GM21360 (cell line): Measurements from ENCODE around the gene NAALADL1.
A peak's percentile ranks its signal among the peaks of the same experiment; 100 is the strongest.

Source experiments
- ATAC-seq: cut with Tn5 transposase; IDR thresholded peaks from one replicate; pipeline ENCODE4 v1.9.1; 2021; ENCODE audit warnings: mild to moderate bottlenecking, moderate library complexity; ENCODE audit not compliant: unreplicated experiment

The NAALADL1 gene

GRCh38 chr11:65083834-65084597 is 25.7 kb upstream of the NAALADL1 start, which contains the start of the genes CDCA5 and ZFPL1:
TSS of gene CDCA5 (minus strand) at chr11:65084040. CDS start at chr11:65083978, 62 bp downstream.
TSS of gene ZFPL1 (plus strand) at chr11:65084222. CDS start at chr11:65084699, 477 bp downstream.
- ATAC-seq: peak; percentile 76

DNA sequence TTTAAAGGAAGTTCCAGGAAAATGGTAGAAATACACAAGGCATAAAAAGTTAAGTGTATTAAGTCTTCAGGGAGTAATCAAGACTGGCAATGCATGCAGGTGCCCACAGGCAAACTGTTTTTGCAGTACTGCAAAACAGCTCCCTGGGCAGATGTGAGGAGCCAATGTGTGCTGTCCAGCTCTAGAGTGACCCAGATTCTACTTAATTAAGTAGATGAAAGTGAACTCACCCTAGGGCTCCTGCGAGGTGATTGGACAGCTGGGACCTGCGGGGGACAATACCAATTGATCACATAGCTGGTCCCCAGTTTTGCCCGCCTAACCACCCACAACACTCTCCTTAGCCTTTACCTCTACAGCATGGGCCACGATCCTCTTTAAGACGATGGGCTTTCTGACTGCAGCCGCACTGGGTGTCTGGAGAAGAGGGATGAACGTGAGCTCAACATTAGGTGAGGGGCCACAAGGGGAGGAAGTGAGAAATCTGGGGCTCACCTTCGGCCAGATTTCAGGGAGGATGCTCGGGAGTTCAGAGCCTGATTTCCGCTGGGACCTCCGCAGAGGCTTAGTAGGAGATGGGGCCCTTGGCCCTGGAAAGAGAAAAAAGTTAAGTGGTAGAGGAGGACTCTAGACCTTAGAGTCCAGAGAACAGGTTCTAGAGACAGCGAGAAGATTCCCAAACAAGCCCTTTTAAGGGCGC is 24.9 kb upstream of the NAALADL1 start:
- ATAC-seq: no peak

GRCh38 chr11:65078786-65079342 is 20.5 kb upstream of the NAALADL1 start:
- no peak for ATAC-seq

DNA sequence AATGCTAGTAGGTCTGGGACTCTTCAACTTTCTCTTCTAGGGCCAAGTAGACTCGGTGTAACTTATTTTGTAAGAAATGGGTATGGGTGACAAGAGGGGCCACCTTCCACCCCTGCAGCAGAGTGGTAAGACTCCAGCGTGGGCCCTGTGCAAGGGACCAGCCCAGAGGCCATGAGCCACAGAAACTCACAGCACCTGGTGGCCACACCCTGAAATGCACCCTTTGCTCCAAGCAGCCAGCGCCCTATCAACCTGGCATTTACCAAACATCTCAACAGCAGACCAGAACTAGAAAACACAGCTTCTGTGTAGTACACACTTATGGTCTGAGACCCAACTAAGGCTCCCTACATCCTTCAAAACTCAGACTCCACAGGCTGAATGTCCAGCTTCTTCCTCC is 19.8 kb upstream of the NAALADL1 start:
- no peak for ATAC-seq

DNA sequence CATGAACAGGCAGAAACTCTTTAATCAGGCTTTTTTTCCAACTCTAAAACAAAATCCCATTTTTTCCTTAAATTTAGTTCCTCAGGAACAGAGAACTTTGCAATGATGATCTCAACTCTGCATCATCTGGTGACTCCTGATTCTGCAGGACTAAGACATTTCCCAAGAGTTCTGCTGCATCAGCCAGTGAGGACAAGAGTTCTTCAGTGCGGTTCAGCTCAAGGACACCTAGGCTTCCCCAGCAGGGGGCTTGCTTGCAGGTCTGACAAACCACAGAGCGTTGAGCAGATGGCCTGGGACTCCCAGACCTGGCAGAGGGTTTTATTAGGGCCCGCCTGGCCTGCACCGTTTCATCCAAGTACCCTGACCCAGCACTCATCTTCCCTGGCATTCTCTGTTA is 19.1 kb upstream of the NAALADL1 start:
- no peak for ATAC-seq

GRCh38 chr11:65072631-65072966 is 14.2 kb upstream of the NAALADL1 start:
- no peak for ATAC-seq

- ATAC-seq: no peak
Measured at GRCh38 chr11:65071907-65072630, 13.7 kb upstream of the NAALADL1 start.

DNA sequence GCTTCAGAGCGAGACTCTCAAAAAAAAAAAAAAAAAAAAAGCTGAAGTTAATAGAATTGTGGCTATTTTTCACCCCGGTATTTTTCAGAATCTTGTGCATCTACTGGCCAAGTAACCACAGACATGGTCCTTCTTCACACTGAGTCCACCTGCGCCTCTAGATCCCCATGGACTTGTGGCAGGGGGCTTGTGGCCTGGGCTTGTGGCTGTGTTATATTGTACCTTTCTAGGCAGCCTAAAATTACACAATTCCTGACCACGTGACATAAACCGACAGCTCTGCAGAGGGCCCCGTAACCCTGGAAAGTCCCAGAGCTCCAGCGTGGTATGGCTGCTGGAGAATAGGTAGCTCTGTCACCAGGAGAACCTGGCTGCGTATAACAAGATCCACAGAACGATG is 10.9 kb upstream of the NAALADL1 start:
- no peak for ATAC-seq

DNA sequence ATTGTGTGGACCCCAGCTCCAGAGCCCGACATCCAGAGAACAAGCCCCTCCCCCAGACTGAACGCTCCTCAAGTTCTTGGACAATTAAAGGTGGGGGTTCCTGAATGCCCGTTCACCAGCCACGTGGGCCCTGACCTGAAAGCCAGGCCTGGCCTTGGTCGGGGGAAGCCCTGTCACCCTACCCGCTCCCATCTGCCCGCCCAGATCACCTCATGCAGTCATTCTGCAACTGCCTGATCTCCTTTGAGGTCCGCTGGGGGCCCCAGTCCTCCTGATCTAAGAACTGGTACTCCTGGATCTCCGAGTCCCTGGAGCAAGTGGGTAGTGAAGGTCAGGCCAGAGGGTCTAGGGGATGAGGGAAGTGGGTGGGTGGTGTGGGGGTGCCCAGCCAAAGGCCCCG is 9.1 kb upstream of the NAALADL1 start:
- ATAC-seq: no peak

DNA sequence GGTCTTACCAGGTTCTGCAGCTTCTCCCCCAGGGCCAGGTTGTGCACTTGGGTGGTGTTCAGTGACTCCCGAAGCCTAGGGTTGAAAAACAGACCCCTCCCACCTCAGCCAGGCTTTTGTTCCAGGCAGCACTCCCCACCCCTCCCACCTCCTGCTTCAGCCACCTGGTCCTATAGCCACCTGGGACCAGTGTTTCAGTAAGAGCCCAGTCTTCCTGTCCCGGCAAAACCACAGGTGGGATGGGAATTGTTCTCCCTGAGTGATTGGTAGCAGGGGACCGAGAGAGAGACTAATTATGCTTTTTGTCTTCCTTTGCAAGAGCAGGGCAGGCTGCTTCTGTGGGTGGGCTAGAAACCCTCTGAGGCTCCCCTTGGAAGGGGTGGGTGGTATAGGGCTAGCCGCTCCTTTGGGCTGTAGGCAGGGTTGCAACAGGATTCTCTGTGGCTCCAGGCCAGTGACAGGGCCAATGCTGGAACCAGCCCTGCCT is 8.5 kb upstream of the NAALADL1 start:
- no peak for ATAC-seq

- no peak for ATAC-seq
Measured at GRCh38 chr11:65066315-65066714, 8.0 kb upstream of the NAALADL1 start.

- ATAC-seq: no peak
Measured at GRCh38 chr11:65065851-65066250, 7.5 kb upstream of the NAALADL1 start.

GRCh38 chr11:65064847-65065240 is 6.5 kb upstream of the NAALADL1 start:
- no peak for ATAC-seq

- ATAC-seq: no peak
Measured at GRCh38 chr11:65063532-65063931, 5.2 kb upstream of the NAALADL1 start.

DNA sequence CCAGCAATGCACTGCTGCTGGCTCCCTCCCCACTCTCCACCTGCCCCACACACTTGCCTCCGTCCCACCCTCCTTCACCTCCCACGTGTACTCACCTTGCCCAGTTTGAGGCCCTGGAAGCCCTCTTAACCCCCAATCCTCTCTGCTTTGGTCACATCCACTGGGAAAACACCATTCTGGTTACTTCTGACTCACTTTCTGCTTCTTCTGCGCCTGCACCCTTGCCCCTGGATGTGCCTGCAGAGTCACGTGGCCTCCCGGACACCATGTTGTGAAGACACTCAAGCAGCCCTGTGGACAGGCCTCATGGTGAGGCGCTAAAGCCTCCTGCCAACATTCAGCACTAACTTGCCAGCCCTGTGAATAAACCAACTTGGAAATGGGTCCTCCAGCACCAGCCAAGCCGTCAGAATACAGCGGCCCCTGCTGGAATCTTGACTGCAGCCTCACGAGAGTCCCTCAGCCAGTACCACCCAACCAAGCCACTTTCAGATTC is 2.6 kb upstream of the NAALADL1 start:
- ATAC-seq: no peak

DNA sequence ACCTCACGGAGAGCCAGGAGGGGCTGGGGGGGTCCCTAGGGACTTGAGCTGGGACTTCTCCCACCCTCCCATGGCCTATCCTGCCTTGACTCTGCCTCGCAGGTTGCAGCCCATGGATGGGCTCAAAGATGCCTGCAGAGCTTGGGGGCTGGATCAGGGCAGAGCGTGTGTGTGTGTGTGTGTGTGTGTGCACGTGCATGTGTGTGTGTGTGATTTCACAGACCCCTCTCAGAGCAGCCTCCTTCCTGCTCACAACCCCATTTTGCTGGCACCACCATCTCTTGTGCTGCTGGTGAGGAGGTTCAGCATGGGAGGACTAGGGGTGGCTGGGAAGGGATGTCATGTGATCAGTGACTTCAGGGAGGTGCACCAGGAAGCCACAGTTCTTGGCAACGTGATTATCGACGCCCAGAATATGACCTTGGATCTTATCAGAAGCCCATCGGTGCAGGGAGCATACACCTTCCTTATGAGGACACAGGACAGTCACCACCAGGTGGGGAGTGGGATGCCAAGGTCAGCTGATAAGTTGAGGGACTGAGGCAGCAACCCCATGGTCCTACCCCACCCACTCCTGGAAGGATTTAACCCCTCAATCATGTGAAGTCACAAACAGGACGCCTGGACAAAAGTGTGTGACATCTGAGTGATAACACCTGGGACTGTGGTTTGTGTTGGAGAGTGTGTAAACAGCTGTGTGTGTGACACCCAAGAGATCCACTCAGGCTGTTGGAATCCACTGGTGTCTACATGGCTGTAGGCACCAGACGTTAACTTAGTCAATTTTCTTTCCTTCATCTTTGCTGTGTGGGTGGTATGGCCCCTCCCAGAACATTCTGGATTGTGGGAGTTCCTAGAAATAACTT is 1.8 kb upstream of the NAALADL1 start:
- no peak for ATAC-seq

GRCh38 chr11:65059523-65059922 is 1.2 kb upstream of the NAALADL1 start:
- no peak for ATAC-seq

- ATAC-seq: no peak
Measured at GRCh38 chr11:65058012-65058411, 341 bp downstream of the NAALADL1 start.

GRCh38 chr11:65057526-65057925 is 827 bp downstream of the NAALADL1 start:
- ATAC-seq: no peak

- no peak for ATAC-seq
Measured at GRCh38 chr11:65056999-65057398, 1.4 kb downstream of the NAALADL1 start.
